HG03095 (cell line): ENCODE data around the gene CPA2.
A peak's percentile ranks its signal among the peaks of the same experiment; 100 is the strongest.
"Not testable (repeated sequence)": the region's sequence is repeated elsewhere in the genome, so short reads cannot be mapped to it uniquely, and the experiment has no call there.

Source experiments
- ATAC-seq: cut with Tn5 transposase; IDR thresholded peaks from one replicate; pipeline ENCODE4 v1.9.1; 2021; ENCODE audit warnings: moderate library complexity; ENCODE audit not compliant: unreplicated experiment

The CPA2 gene

GRCh38 chr7:130266258-130266960, at the start of gene CPA2:
CPA2 (plus strand) TSS chr7:130266863; CDS start chr7:130266882, 19 bp downstream.
- no peak for ATAC-seq

- no peak for ATAC-seq
Measured at GRCh38 chr7:130218806-130219620, 47.6 kb upstream of the CPA2 start.

GRCh38 chr7:130219871-130220270, 46.8 kb upstream of the CPA2 start:
- no peak for ATAC-seq

- ATAC-seq: no peak
Measured at GRCh38 chr7:130221746-130222145, 44.9 kb upstream of the CPA2 start.

- ATAC-seq: no peak
Measured at GRCh38 chr7:130223646-130224045, 43.0 kb upstream of the CPA2 start.

GRCh38 chr7:130224210-130224609, 42.5 kb upstream of the CPA2 start:
- no peak for ATAC-seq

- ATAC-seq: not testable (repeated sequence)
Measured at GRCh38 chr7:130224923-130225322, 41.7 kb upstream of the CPA2 start.

- no peak for ATAC-seq
Measured at GRCh38 chr7:130226333-130226732, 40.3 kb upstream of the CPA2 start.

- no peak for ATAC-seq
Measured at GRCh38 chr7:130227883-130228575, 38.6 kb upstream of the CPA2 start.

GRCh38 chr7:130228840-130229502, 37.7 kb upstream of the CPA2 start:
- no peak for ATAC-seq

- not testable (repeated sequence) for ATAC-seq
Measured at GRCh38 chr7:130229981-130230380, 36.7 kb upstream of the CPA2 start.

- ATAC-seq: no peak
Measured at GRCh38 chr7:130231792-130232191, 34.9 kb upstream of the CPA2 start.

GRCh38 chr7:130232209-130232608, 34.5 kb upstream of the CPA2 start:
- ATAC-seq: no peak

- no peak for ATAC-seq
Measured at GRCh38 chr7:130234078-130234477, 32.6 kb upstream of the CPA2 start.

- ATAC-seq: not testable (repeated sequence)
Measured at GRCh38 chr7:130236361-130236760, 30.3 kb upstream of the CPA2 start.

- no peak for ATAC-seq
Measured at GRCh38 chr7:130240240-130240639, 26.4 kb upstream of the CPA2 start.

GRCh38 chr7:130242198-130243014, 24.3 kb upstream of the CPA2 start:
- peak; percentile 72 for ATAC-seq

GRCh38 chr7:130243486-130243885, 23.2 kb upstream of the CPA2 start:
- ATAC-seq: not testable (repeated sequence)

- not testable (repeated sequence) for ATAC-seq
Measured at GRCh38 chr7:130246491-130246890, 20.2 kb upstream of the CPA2 start.

- not testable (repeated sequence) for ATAC-seq
Measured at GRCh38 chr7:130248842-130249241, 17.8 kb upstream of the CPA2 start.
